Measurements from ENCODE around the gene CENPL.
"Not testable (repeated sequence)": the region's sequence is repeated elsewhere in the genome, so short reads cannot be mapped to it uniquely, and the experiment has no call there.

Gene CENPL

DNA sequence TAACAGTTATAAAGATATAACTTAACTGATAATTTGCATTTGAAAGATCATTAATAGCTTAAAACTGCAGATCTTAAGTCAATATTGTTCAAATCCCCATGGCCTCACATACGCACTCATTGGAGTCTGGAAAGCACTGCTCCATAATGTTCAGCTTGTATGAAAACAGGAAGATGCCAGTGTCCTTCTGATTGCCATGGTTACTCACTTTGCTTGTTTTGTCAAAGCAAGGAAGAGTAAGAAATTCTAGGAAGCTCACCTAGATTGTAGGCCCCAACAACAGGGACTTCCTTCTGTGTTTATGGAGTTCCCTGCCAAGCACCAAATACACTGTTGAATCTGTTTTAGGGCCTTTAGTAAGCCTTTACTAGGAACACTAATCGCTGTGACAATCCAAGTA lies 32.2 kb upstream of the CENPL start:
- DNase-seq, result no peak

DNA sequence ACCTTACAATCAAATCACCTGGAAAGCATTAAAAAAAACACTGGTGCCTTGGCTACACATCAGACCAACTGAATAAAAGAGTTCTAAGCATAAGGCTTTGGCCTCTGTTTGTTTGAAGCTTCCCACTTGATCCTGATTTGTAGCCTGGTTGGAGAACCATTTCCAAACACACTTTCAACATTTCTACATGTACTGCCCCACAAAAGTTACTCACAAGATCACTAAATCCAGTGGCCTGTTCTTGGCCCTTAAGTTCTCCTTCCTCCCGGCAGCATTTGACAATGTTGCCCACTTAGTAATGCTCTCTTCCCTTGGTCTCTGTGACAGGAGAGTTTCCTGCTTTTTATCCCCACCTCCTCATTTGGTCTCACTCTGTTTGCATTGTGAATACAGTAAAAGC lies 31.3 kb upstream of the CENPL start:
- DNase-seq, result no peak

DNA sequence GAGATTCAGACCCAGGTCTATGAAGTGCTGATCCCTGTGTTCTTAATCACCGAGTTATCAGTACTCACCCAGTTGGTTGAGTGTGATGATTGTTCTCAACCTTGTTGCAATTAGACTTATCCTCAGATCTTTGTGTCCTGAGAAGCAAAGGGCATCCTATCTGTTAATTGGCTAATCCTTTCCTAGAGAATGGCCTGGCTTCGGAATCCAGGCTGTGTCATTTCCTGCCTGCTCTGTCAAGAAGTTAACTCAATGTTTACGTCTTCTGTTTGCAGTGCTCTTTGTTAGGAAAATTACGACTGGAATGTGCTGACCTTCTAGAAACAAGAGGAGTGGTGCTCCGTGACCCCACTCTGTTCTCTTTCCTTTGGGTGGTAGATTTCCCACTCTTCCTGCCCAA lies 28.4 kb upstream of the CENPL start:
- DNase-seq, result no peak

GRCh38 chr1:173852105-173852504 lies 27.4 kb upstream of the CENPL start:
- DNase-seq, result no peak

GRCh38 chr1:173832748-173833147 lies 8.1 kb upstream of the CENPL start:
- DNase-seq, result no peak

GRCh38 chr1:173827611-173828010 lies 2.9 kb upstream of the CENPL start:
- DNase-seq, result no peak

DNA sequence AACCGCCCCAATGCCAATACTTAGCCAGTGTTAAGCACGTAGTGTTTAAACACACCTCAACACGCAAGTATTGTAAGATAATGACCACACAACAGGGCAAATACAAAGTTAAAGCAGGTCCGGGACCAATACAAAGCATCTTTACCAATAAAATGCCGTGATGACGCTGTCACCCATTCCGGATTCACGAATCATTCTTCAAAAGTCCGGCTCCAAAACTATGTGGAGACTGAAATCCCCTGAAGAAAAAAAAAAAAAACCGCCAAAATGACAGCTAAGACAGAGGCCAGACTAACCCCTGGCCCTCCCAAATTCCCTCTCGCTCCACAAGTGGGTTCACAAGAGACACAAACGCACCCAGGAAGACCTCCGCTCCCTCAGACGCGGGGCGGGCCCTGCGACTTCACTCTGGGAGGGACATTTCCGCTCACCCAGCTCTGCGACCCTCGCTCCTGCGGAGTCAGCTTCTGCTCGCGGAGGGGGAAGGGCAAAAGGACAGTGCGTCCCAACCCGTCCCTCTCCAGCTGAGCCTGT lies 835 bp downstream of the CENPL start:
- DNase-seq, result peak; percentile 32

- no peak for DNase-seq
Measured at GRCh38 chr1:173821680-173822079, 3.0 kb downstream of the CENPL start.

GRCh38 chr1:173818459-173818858 lies 6.2 kb downstream of the CENPL start:
- no peak for DNase-seq

- not testable (repeated sequence) for DNase-seq
Measured at GRCh38 chr1:173813654-173814053, 11.0 kb downstream of the CENPL start.

DNA sequence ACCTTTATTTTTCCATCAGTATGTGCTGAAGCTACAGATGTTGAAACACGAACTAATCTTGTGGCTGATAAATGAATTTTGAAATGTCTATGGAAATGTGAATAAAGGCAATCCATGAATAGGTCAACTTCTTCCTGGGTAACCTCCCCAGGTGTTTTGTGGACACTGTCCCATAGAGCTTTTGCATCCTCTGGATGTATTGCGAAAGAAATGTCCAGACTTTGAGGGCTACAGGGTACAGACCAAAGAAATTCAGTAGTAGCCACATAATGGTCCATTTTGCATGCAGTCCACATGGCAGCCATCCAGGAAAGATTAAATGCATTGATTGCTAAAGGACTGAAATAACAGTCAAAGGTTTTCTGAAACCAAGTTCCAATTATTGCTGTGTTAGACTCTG lies 21.7 kb downstream of the CENPL start:
- DNase-seq, result no peak

- not testable (repeated sequence) for DNase-seq
Measured at GRCh38 chr1:173799995-173800394, 24.7 kb downstream of the CENPL start.

- no peak for DNase-seq
Measured at GRCh38 chr1:173798078-173798477, 26.6 kb downstream of the CENPL start.

DNA sequence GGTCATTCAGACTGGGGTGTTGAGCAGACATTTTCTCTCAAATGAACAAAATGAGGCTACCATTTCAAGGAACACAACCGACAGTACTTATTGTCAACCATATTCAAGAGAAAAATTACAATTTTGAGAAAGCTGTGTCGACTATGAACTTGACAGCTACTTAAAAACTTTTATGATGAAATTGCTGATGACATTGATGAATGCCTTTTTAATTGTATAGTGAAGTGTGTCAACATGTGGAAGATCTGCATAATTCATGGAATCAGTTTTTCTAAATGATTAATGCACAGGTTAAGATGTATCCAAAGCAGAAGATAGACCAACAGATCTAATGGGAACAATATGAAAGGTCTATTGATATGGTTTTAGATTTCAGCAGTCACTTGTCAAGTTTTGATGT lies 34.8 kb downstream of the CENPL start:
- no peak for DNase-seq

- no peak for DNase-seq
Measured at GRCh38 chr1:173784997-173785396, 39.7 kb downstream of the CENPL start.

- no peak for DNase-seq
Measured at GRCh38 chr1:173779936-173780335, 44.7 kb downstream of the CENPL start.

DNA sequence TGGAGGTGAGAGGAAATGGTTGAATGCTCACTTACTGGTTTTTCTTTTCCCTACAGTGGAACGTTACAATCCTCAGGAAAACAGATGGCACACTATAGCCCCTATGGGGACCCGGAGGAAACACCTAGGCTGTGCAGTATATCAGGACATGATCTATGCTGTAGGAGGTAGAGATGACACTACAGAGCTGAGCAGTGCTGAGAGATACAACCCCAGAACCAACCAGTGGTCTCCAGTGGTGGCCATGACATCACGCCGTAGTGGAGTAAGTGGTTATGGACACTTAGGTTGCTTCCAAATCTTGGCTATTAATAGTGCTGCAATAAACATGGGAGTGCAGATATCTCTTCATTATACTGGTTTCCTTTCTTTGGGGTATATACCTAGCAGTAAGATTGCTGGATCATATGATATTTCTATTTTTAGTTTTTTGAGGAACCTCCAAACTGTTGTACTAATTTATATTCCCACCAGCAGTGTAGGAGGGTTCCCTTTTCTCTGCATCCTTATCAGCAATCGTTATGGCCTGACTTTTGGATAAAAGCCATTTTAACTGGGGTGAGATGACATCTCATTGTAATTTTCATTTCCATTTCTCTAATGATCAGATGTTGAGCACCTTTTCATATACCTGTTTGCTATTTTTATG lies 49.0 kb downstream of the CENPL start:
- no peak for DNase-seq

- DNase-seq, result no peak
Measured at GRCh38 chr1:173771560-173771959, 53.1 kb downstream of the CENPL start.

GRCh38 chr1:173770330-173770729 lies 54.4 kb downstream of the CENPL start:
- DNase-seq, result not testable (repeated sequence)

DNA sequence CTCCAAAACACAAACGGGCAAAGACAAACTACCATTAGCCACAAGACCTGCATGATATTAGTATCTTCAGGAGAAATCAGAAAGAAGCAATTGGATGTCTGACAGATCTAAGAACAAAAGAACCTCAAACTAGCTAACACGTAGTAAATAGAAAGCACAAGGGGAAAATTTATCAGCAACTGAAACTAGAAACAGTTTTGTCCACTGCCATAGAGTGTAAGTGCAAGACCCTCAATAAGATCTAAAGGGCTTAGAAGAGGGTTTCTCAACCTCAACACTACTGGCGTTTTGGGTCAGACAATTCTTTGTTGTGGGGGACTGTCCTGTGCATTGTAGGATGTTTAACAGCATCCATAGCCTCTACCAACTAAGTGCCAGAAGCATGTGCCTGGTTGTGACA lies 55.9 kb downstream of the CENPL start:
- no peak for DNase-seq

DNA sequence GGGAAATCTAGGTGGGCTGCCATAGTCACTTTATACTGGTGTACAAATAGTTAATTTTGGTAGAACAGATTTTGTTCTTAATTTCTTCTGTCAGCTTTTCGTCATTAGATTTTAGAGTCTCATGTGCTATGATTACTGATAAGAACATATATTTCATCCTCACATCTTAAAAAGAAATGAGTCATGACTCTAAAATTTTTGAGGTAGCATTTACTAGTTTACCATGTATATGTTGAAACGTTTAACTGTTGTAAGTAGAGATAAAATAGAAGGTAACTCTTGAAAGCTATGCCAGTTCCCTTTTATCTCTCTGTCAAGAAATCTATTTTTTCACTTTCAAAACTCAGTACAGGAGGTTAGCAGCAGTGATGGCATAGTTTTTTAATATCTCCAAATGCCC lies 56.5 kb downstream of the CENPL start:
- no peak for DNase-seq

DNA sequence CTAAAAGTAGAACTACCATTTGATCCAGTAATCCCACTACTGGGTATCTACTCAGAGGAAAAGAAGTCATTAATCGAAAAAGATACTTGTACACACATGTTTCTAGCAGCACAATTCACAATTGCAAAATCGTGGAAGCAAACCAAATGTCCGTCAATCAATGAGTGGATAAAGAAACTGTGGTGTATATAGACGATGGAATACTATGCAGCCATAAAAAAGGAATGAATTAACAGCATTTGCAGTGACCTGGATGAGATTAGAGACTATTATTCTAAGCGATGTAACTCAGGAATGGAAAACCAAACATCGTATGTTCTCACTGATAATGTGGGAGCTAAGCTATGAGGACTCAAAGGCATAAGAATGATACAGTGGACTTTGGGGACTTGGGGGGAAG lies 60.4 kb downstream of the CENPL start:
- not testable (repeated sequence) for DNase-seq

GRCh38 chr1:173758980-173759379 lies 65.7 kb downstream of the CENPL start:
- DNase-seq, result no peak

- no peak for DNase-seq
Measured at GRCh38 chr1:173758110-173758509, 66.6 kb downstream of the CENPL start.

GRCh38 chr1:173757666-173758065 lies 67.0 kb downstream of the CENPL start:
- DNase-seq, result no peak
